Fibroblast of lung (primary cell): ENCODE data around the gene EFNA5. TPM values are rescaled to one million over a fixed set of nuclear protein-coding genes. Genes with fewer than 3 reads are reported as not detected.

ENCODE experiments used
- DNase-seq, 2 donors: peaks; one replicate each; pipeline versions ENCODE4 v3.0.0 to v3.0.0-alpha.2; 2010; ENCODE audit warnings: low read depth in 2 of 2
- H2AFZ ChIP-seq: 2 replicates; pipeline ENCODE4 v1.5.1; 2012; ENCODE audit warnings: low read length, control low read depth, inconsistent platforms
- H3K27ac ChIP-seq: 2 replicates; pipeline ENCODE4 v1.5.1; 2011; ENCODE audit warnings: low read length, control low read depth; ENCODE audit not compliant: insufficient read depth
- H3K27me3 ChIP-seq: 2 replicates; pipeline ENCODE4 v1.5.1; 2011; ENCODE audit warnings: mild to moderate bottlenecking, low read length; ENCODE audit not compliant: control insufficient read depth, insufficient read depth
- H3K36me3 ChIP-seq: 2 replicates; pipeline ENCODE4 v1.5.1; 2011; ENCODE audit warnings: low read length; ENCODE audit not compliant: control insufficient read depth, insufficient read depth
- H3K4me1 ChIP-seq: 2 replicates; pipeline ENCODE4 v1.5.1; 2011; ENCODE audit warnings: low read length; ENCODE audit not compliant: control insufficient read depth, insufficient read depth; ENCODE audit errors: extremely low read depth
- H3K4me2 ChIP-seq: 2 replicates; pipeline ENCODE4 v1.5.1; 2011; ENCODE audit warnings: low read length, control low read depth; ENCODE audit not compliant: insufficient read depth; ENCODE audit errors: extremely low read depth
- H3K4me3 ChIP-seq, 4 experiments: fragments of 200-600 bp in 1 of 4; sonication (generic) in 1 of 4; replicated peaks in 1 of 4; 2 replicates each; pipeline ENCODE4 v1.5.1; 2011 to 2016; ENCODE audit warnings: low read length in 4 of 4, low read depth in 3 of 4, mild to moderate bottlenecking in 3 of 4, control low read depth in 2 of 4, inconsistent platforms in 1 of 4, mixed read lengths in 1 of 4; ENCODE audit not compliant: insufficient read depth in 1 of 4; ENCODE audit errors: control extremely low read depth in 1 of 4
- H3K79me2 ChIP-seq: 2 replicates; pipeline ENCODE4 v1.5.1; 2012; ENCODE audit warnings: mild to moderate bottlenecking, low read length, inconsistent platforms; ENCODE audit not compliant: control insufficient read depth, insufficient read depth
- H3K9ac ChIP-seq: 2 replicates; pipeline ENCODE4 v1.5.1; 2011; ENCODE audit warnings: mild to moderate bottlenecking, low read length, control low read depth; ENCODE audit not compliant: insufficient read depth
- H3K9me3 ChIP-seq: 2 replicates; pipeline ENCODE4 v1.5.1; 2012; ENCODE audit warnings: low read depth, low read length; ENCODE audit not compliant: control insufficient read depth, insufficient read depth
- H4K20me1 ChIP-seq: 2 replicates; pipeline ENCODE4 v1.5.1; 2011; ENCODE audit warnings: low read length; ENCODE audit not compliant: control insufficient read depth, insufficient read depth; ENCODE audit errors: extremely low read depth
- EZH2 ChIP-seq: IDR thresholded peaks from 2 replicates; pipeline ENCODE4 v1.5.1; 2012; ENCODE audit warnings: low read length, control low read depth, mild to moderate bottlenecking; ENCODE audit errors: missing control alignments
- polyA plus RNA-seq, 2 donors: library from polyadenylated mRNA; depleted of rRNA in 1 of 2; stranded (reverse) in 1 of 2; unstranded in 1 of 2; fragments of >200 nt; gene quantifications; 2 replicates each; pipeline ENCODE4 v1.2.1, GENCODE V29; 2011 to 2012; ENCODE audit warnings: missing spikeins in 1 of 2
- total RNA-seq: library from RNA; depleted of rRNA; stranded (reverse); fragments of >200 nt; gene quantifications from 2 replicates; pipeline ENCODE4 v1.2.1, GENCODE V29; 2014
- TF ChIP-seq, protein P1 (sequence below), 2 donors: IDR thresholded peaks in 1 of 2; conservative IDR thresholded peaks in 1 of 2; 1 replicate in 1 of 2; 2 replicates in 1 of 2; pipeline ENCODE4 v1.5.1; 2011 to 2012; ENCODE audit warnings: low read length in 2 of 2, control low read depth in 1 of 2, inconsistent platforms in 1 of 2, low read depth in 1 of 2, mild to moderate bottlenecking in 1 of 2

Gene EFNA5
- total and polyA plus RNA-seq, 2 donors (not counting 1 experiment from before 2014, with no cell fraction given), result 3.5 to 3.7 TPM

GRCh38 chr5:107446972-107447371 is 223.8 kb downstream of the EFNA5 start:
- no peaks in the 10 kb centered on the region for H3K79me2 ChIP-seq
- H4K20me1 ChIP-seq, result no peaks in the 10 kb centered on the region
- no peak overlapping the region for H3K27ac ChIP-seq
- H3K9me3 ChIP-seq, result no peaks in the 10 kb centered on the region
- H3K4me2 ChIP-seq, result no peak overlapping the region
- no peak overlapping the region for H2AFZ ChIP-seq
- no peaks in the 10 kb centered on the region for H3K4me1 ChIP-seq
- H3K9ac ChIP-seq, result no peak overlapping the region
- DNase-seq, result no peak
- H3K36me3 ChIP-seq, result no peaks in the 10 kb centered on the region
- no peak for TF ChIP-seq EZH2
- TF ChIP-seq, protein P1, sequence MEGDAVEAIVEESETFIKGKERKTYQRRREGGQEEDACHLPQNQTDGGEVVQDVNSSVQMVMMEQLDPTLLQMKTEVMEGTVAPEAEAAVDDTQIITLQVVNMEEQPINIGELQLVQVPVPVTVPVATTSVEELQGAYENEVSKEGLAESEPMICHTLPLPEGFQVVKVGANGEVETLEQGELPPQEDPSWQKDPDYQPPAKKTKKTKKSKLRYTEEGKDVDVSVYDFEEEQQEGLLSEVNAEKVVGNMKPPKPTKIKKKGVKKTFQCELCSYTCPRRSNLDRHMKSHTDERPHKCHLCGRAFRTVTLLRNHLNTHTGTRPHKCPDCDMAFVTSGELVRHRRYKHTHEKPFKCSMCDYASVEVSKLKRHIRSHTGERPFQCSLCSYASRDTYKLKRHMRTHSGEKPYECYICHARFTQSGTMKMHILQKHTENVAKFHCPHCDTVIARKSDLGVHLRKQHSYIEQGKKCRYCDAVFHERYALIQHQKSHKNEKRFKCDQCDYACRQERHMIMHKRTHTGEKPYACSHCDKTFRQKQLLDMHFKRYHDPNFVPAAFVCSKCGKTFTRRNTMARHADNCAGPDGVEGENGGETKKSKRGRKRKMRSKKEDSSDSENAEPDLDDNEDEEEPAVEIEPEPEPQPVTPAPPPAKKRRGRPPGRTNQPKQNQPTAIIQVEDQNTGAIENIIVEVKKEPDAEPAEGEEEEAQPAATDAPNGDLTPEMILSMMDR (conservative IDR thresholded peaks at IDR 0.05 in 1 of 2, IDR thresholded peaks at IDR 0.05 in 1 of 2; ENCODE audit: low read depth in 1 of 2, low read length in 2 of 2), result no peak
- no peaks in the 10 kb centered on the region for H3K27me3 ChIP-seq
- no peak overlapping the region for H3K4me3 ChIP-seq

DNA sequence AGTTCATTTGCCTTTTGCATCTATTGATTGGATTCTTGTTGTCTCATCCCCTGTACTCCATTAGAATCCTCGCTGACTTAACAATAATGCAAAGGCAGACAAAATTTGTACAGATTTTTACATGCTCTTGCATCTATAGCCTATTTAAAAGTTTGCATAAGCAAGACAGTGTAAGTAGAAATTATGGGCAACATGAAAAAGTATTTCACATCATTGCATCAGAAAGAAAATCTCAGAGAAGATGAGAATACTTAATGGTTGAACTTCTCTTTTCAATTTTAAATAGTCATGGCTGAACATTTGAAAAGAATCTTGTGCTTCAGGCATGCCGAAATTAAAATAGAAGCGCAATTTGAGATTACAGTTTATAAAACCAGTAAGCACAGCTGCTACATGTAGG is 226.4 kb downstream of the EFNA5 start:
- H3K36me3 ChIP-seq, result no peaks in the 10 kb centered on the region
- no peak overlapping the region for H2AFZ ChIP-seq
- H3K9me3 ChIP-seq, result no peaks in the 10 kb centered on the region
- no peaks in the 10 kb centered on the region for H4K20me1 ChIP-seq
- no peak overlapping the region for H3K9ac ChIP-seq
- no peaks in the 10 kb centered on the region for H3K27me3 ChIP-seq
- H3K79me2 ChIP-seq, result no peaks in the 10 kb centered on the region
- H3K4me3 ChIP-seq, result no peak overlapping the region
- H3K4me1 ChIP-seq, result no peaks in the 10 kb centered on the region
- H3K4me2 ChIP-seq, result no peak overlapping the region
- peak in 1 of 2 donors; percentile 62 for DNase-seq
- H3K27ac ChIP-seq, result no peak overlapping the region
- TF ChIP-seq, protein P1 (conservative IDR thresholded peaks at IDR 0.05 in 1 of 2, IDR thresholded peaks at IDR 0.05 in 1 of 2; ENCODE audit: low read depth in 1 of 2, low read length in 2 of 2), result no peak
- no peak for TF ChIP-seq EZH2

DNA sequence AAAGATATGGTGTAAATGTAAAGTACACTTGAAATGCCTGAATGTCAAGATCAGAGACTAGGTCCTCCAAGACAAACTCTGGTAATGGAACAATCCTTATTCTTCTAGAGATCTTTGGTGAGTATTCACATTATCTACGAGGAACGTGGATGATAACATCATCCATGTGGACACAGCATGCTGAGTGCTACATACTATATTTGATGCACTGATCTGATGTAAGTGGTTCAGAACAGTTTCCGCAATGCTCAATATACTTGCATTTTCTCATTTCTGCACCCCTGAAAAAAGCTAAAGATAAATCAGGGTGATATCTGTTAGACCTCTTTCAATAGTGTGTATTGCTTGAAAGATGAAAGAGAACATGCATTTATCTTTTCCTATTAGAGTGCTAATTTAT is 226.8 kb downstream of the EFNA5 start:
- Histone ChIP-seq H3K4me1 (no peaks in the 10 kb centered on the region), H3K4me2 (no peak overlapping the region), H3K79me2 (no peaks in the 10 kb centered on the region), H2AFZ (no peak overlapping the region), H3K9ac (no peak overlapping the region), H3K9me3 (no peaks in the 10 kb centered on the region), H3K27me3 (no peaks in the 10 kb centered on the region), H4K20me1 (no peaks in the 10 kb centered on the region), H3K36me3 (no peaks in the 10 kb centered on the region), H3K4me3 (no peak overlapping the region), H3K27ac (no peak overlapping the region)
- TF ChIP-seq, protein P1 (conservative IDR thresholded peaks at IDR 0.05 in 1 of 2, IDR thresholded peaks at IDR 0.05 in 1 of 2; ENCODE audit: low read depth in 1 of 2, low read length in 2 of 2), result no peak
- no peak for TF ChIP-seq EZH2
- DNase-seq, result no peak
